GM19238 (cell line): ENCODE measurements around the gene MICA.
"Not testable (repeated sequence)": the region's sequence is repeated elsewhere in the genome, so short reads cannot be mapped to it uniquely, and the experiment has no call there.

ENCODE experiments used
- DNase-seq: peaks from one replicate; pipeline ENCODE4 v3.0.0; 2011; ENCODE audit warnings: low spot score; ENCODE audit not compliant: insufficient read length

Gene MICA

GRCh38 chr6:31381666-31382065 lies 21.7 kb upstream of the MICA start:
- DNase-seq = no peak

DNA sequence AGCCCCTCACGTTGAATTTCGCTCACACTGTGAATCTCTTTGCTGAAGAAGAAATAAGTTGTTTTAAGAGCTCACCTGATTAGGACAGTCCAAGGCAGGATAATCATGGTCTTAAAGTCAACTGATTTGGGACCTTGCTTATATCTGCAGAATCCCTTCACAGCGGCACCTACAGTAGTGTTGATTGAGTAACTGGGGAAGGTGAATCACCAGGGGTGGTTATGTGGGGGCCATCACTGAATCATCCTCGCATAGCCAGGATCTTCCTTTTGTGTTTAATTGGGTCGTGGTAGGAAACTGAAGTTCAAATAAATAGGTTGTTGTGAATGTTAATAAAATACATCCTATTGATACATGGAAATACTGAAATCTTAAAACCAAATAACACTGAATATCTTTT lies 20.2 kb upstream of the MICA start:
- DNase-seq = no peak

- DNase-seq = no peak
Observed at GRCh38 chr6:31385041-31385440, 18.4 kb upstream of the MICA start.

GRCh38 chr6:31386099-31386498 lies 17.3 kb upstream of the MICA start:
- no peak for DNase-seq

- no peak for DNase-seq
Observed at GRCh38 chr6:31386977-31387376, 16.4 kb upstream of the MICA start.

DNA sequence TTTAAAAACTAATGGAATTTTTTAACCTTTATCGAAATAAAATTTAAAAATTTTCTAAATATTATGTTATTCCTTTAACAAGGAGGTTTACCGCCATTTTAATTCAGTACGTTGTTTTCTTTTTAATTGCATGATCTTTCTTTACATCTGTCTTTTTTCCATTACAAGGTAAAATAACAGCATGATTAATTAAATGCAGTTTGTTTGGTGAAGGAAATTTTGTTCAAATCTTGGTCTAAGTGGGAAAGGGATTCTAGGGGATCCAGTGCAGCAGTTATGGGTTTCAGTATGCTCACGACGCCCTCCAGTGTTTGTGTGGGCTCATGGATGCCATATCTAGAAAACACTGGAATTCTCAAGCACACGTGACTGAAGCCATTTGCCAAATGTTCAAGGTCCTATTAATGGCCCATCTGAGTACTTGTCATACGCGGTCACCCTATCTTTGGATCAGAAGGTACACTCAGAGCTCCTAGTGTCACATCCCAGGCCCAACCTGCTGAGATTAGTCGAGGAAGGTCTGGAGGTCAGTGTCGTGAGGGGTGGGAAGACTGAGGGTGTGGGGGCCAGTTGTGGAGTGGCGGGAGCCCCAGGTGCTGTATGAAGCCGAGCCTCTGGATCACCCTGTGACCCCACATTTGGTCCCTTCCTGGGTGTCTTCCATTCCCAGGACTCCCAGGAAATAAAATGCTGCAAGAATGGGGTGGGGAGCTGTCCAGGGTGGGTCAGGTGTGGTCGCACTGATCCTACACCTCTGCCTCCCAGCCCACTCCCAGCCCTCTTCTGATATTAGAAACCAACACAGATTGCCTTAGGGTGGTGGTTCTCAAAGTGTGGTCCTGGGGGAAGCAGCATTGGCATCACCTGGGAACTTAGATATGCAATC lies 14.2 kb upstream of the MICA start:
- DNase-seq = not testable (repeated sequence)

GRCh38 chr6:31389802-31390132 lies 13.6 kb upstream of the MICA start:
- DNase-seq = not testable (repeated sequence)

DNA sequence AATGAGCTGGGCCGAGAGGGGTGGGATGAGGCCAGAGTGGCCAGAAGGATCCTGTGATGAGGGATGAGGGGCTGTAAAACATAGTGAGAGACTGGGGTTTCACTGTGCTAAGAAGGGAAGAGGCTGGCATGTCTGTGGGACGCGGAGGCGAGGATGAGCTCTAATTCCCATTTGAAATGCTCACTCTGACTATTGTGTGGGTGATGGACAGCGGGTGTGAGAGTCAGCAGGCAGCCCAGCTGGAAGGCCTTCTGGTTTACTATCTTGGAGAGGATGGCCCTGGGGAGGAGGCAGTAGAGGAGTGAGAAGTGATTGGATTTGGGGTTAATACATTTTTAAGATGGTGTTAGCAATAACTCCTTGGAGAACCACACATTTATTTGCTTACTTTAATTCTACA lies 9.5 kb upstream of the MICA start:
- no peak for DNase-seq

DNA sequence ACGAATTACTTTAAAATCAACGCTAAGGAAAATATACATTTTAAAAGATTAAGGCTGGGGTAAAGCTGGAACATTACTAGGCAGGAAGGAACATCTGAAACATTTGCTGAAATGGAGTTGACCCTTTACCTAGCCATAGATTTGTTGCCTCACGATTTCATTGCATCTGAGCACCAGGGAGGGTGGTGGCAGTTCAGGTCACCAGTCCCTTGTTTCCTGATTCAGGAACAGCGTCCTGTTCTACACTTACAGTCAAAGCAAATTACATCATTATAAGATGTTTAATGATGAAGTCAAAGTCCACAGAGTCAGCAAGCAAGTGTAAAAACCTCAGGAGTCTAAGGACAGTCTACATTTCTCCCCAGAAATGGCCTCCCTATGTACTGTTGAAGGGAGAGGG lies 9.0 kb upstream of the MICA start:
- no peak for DNase-seq

GRCh38 chr6:31395832-31396231 lies 7.6 kb upstream of the MICA start:
- no peak for DNase-seq

DNA sequence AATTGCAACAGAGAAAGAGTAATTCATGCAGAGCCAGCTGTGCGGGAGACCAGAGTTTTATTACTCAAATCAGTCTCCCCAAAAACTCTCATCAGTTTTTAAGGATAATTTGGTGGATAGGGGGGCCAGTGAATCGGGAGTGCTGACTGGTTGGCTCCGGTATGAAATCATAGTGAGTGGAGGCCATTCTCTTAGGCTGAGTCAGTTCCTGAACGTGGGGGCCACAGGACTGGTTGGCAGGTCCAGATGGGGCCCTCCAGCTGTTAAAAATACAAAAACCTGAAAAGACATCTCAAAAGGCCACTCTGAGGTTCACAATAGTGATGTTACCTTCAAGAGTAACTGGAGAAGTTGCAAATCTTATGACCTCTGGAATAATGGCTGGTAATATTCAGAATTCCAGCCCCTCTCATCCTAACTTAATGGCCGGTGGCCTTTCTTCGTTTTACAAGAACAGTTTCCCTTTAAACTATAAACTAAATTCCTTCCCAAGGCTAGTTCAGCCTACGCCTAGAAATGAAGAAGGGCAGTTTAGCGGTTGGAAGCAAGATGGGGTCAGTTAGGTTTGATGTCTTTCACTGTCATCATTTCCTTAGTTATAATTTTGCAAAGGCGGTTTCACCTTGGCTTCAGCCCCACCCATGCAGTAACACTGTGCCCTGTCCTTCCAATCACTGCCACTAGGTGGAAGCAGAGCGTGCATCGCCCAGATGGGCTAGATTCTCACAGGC lies 6.8 kb upstream of the MICA start:
- DNase-seq = peak; percentile 40

- DNase-seq = not testable (repeated sequence)
Observed at GRCh38 chr6:31397153-31397499, 6.3 kb upstream of the MICA start.

GRCh38 chr6:31397901-31398525 lies 5.4 kb upstream of the MICA start:
- DNase-seq = no peak

DNA sequence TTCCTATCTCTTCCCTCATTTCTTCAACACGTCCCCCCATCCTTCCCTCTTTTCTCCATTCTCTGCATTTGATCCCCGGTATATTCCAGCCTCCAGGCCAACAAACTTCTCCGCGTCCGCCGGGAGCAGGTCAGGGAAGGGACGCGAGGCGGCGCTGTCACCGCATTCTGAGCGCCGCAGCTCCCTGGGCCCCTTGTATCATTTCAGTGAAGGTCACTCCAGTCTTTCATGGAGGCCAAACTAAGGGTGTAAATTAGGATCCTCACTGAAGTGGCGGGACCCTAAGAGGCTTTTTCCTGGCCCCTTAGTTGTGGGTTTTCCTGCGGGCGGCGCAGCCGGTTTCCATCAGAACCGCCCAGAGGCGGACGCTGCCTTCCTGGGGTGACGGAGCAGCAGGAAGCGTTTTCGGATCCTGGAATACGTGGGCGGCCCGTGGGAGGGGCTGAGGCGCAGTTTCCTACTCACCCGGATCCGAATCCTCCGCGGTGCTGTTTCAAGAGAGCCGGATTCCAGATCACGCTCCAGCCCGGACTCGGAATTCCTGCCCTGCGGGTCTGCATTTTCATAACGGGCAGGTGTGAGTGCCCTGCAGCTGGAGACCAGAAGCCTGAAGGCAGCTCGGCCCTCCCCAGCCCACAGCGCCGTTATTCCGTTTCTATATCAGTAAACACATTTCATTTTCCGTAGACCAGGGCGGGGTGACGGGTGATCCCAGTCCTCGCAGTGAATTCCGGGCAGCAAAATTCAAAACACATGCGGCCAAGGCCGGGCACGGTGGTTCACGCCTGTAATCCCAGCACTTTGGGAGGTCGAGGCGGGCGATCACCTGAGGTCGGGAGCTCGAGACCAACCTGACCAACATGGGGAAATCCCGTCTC lies 3.6 kb upstream of the MICA start:
- peak; percentile 46 for DNase-seq

DNA sequence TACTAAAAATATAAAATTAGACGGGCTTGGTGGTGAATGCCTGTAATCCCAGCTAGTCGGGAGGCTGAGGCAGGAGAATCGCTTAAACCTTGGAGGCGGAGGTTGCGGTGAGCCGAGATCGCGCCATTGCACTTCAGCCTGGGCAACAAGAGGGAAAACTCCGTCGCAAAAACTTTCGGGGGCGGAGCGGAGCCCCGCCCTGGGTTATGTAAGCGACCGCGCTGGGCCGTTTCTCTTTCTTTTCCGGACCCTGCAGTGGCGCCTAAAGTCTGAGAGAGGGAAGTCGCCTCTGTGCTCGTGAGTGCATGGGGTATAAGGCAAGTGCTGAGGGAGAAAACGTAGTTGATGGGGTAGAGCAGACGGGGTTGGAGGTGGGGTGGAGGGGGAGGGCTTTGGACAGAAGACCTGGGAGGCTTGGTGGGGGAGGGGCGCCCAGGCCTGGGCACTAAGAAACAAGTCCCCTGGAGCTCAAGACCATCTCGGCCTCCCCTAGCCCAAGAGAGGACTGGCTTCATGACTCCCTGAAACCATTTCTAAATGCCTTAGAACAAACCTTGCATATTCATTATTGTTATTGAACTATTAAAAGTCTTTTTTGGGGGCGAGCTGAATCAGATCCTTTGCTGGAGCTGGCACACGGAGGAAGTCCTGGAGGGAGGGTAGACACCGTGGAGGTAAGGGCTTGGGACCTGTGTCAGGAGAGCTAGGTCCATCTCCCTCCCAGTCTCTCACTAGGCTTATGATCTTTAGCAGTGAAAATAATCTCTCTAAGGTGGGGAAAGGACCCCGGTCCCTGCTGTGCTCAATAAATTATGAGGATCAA lies 2.7 kb upstream of the MICA start:
- DNase-seq = peak; percentile 51

- DNase-seq = no peak
Observed at GRCh38 chr6:31401403-31401802, 2.0 kb upstream of the MICA start.

DNA sequence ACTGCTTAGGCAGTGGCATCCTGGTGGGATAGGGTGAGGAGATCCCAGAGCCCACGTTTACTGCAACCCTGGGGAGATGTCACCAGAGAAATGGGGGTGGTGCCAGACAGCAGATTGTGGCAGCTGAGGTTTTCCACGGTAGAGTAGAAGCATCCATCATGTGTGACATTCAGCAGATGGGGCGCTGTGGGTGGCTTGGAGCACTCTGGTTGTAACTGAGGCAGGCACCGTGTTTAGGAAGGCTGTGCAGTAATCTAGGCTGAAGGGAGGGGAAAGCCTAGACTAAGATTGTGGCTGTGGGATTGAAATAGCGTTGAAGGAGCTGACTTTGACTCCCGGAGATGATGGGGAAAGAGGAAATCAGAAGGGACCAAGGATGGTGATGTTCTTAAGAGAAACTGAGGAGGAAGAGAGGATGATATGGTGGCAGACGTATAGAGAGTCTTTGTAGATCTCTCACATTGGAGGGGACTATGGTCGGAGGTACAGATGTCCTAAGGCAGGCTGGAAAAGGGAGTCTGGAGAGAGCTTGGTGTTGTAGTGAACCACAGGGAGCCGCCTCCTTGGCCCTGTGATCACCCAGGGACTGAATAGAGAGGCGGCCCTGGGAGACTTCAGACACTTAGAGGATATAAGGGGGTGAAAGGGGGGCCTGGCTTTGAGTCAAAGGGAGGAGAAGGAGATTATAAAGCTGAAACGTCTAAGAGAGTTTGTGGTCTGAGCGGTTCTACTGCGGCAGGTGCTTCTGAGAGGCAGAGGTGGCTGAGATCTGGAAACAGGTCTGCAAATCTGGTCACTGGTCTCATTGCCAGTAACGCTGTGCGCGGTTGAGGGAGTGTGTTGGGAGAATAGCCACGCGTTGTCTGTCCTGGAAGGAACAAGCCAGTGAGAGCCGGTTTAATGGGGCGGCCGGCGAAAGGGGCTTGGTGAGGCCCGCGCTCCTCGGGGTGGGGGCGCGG lies 792 bp upstream of the MICA start:
- peak; percentile 5 for DNase-seq

GRCh38 chr6:31404061-31404364 lies 618 bp downstream of the MICA start:
- DNase-seq = not testable (repeated sequence)

DNA sequence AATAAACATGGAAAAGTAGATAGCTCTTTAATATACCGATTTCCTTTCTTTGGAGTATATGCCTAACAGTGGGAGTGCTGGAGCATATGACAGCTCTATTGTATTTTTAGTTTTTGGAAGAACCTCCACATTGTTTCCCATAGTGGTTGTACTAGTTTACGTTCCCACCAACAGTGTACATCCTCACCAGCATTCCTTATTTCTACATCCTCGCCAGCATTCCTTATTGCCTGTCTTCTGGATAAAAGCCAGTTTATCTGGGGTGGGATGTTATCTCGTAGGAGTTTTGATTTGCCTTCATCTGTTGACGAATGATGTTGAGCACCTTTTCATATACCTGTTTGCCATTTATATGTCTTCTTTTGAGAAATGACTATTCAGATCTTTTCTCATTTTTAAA lies 2.6 kb downstream of the MICA start:
- DNase-seq = no peak

GRCh38 chr6:31407699-31408098 lies 4.3 kb downstream of the MICA start:
- no peak for DNase-seq
